Caco-2 (cell line): ENCODE results near the gene PTGDR2. TPM values are rescaled to one million over a fixed set of nuclear protein-coding genes. Genes with fewer than 3 reads are reported as not detected.

Experiments
- BruUV-seq: library from RNA; stranded (reverse); fragments of 400-500 nt; replicated peaks from 2 replicates; lab custom pipeline; 2021; lab: Mats Ljungman, UMichigan
- CTCF ChIA-PET: fragments of 300-600 bp; sonication (Branson Sonifier 250); formaldehyde crosslinking; loops from one replicate; lab custom pipeline; 2022; ENCODE audit warnings: antibody characterized with exemption; lab: Charles Lee
- POLR2A ChIA-PET: fragments of 300-600 bp; sonication (Branson Sonifier 250); formaldehyde crosslinking; loops from one replicate; lab custom pipeline; 2022; ENCODE audit warnings: antibody characterized with exemption; lab: Charles Lee
- DNase-seq, 2 experiments: peaks; one replicate each; pipeline versions ENCODE4 v3.0.0 to v3.0.0-alpha.2; 2020 to 2022
- H3K27me3 ChIP-seq: replicated peaks from 2 replicates; pipeline ENCODE4 v1.6.0; 2011; ENCODE audit warnings: low read length; ENCODE audit not compliant: control insufficient read depth, insufficient read depth
- H3K36me3 ChIP-seq: 2 replicates; pipeline ENCODE4 v1.5.1; 2011; ENCODE audit warnings: low read length; ENCODE audit not compliant: control insufficient read depth, insufficient read depth
- H3K4me1 ChIP-seq: fragments of 250-450 bp; sonication (Bioruptor Pico); 2 replicates; pipeline ENCODE4 v1.5.1; 2020; ENCODE audit warnings: mild to moderate bottlenecking
- H3K4me3 ChIP-seq: 2 replicates; pipeline ENCODE4 v1.5.1; 2011; ENCODE audit warnings: low read depth, mild to moderate bottlenecking, control low read depth, low read length
- H3K9me3 ChIP-seq: fragments of 250-450 bp; sonication (Bioruptor Pico); 2 replicates; pipeline ENCODE4 v1.5.1; 2020; ENCODE audit warnings: mild to moderate bottlenecking, moderate library complexity
- H3K27ac Mint-ChIP-seq: one replicate; pipeline ENCODE4 v1.8.0; 2022; ENCODE audit warnings: mixed read lengths; ENCODE audit not compliant: unreplicated experiment
- H3K27me3 Mint-ChIP-seq: one replicate; pipeline ENCODE4 v1.8.0; 2022; ENCODE audit warnings: mixed read lengths; ENCODE audit not compliant: insufficient read depth, unreplicated experiment
- H3K36me3 Mint-ChIP-seq: one replicate; pipeline ENCODE4 v1.8.0; 2022; ENCODE audit warnings: mild to moderate bottlenecking, mixed read lengths; ENCODE audit not compliant: insufficient read depth, unreplicated experiment
- H3K4me1 Mint-ChIP-seq: one replicate; pipeline ENCODE4 v1.8.0; 2022; ENCODE audit warnings: low read depth, mixed read lengths; ENCODE audit not compliant: unreplicated experiment
- H3K4me3 Mint-ChIP-seq: one replicate; pipeline ENCODE4 v1.8.0; 2022; ENCODE audit warnings: mild to moderate bottlenecking, moderate library complexity, mixed read lengths; ENCODE audit not compliant: unreplicated experiment
- H3K9me3 Mint-ChIP-seq: one replicate; pipeline ENCODE4 v1.8.0; 2022; ENCODE audit warnings: mixed read lengths; ENCODE audit not compliant: unreplicated experiment
- intact Hi-C: fragments of 100-400 bp; cut with micrococcal nuclease; formaldehyde crosslinking; loops from one replicate; pipeline ENCODE4 v1.10.0; 2022; ENCODE audit not compliant: unreplicated experiment
- total RNA-seq: library from RNA; stranded (reverse); gene quantifications from 2 replicates; pipeline ENCODE4 v1.2.3, GENCODE V29; 2022
- TF ChIP-seq, protein P1 (sequence below), 2 experiments: fragments of 200-600 bp in 1 of 2; IDR thresholded peaks; 1 replicate in 1 of 2; 2 replicates in 1 of 2; pipeline versions ENCODE4 v1.5.1 to v1.8.0; 2011 to 2022; ENCODE audit warnings: antibody characterized with exemption in 1 of 2, control low read depth in 1 of 2, inconsistent platforms in 1 of 2, low read depth in 1 of 2, low read length in 1 of 2, mild to moderate bottlenecking in 1 of 2, moderate library complexity in 1 of 2; ENCODE audit not compliant: insufficient read depth in 1 of 2, severe bottlenecking in 1 of 2, unreplicated experiment in 1 of 2

PTGDR2 gene
- total RNA-seq, 1 experiment from 2014 or later: 0.09 TPM

DNA sequence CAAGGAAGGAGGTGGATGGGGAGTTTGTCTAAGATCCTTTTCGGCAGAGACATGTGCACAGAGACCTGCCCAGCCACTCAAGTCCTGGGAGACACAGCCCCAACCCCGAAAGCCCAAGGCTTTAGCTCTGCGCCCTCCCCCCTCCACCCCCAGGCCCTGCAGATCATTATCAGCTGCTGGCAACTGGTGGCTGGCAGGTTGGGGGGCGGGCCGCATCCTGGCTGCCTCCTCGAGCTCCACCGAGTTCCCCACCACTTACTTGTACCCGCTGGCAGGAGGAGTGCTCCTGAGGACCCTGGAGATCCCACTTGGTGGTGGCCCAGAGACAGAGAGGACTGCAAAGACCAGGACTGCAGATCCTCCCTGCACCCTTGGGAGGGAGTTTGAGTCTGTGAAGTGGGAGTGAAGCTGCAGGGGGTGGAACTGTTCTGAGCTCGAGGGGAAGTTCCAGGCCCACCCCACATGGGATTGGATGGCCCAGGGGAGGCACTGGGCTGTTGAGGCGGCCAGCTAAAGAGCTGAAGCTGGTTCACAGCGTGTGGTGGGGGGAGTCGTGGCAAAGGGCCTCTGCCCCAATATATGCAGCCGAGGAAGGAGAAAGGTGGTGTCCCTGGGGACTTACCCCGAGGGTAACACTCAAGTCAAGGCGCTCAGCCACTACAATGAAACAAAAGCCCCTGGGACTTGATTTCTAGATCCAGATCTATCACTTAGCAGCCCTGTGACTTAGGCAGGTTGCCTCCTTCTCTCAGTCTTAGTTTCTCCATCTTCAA lies 33.7 kb downstream of the PTGDR2 start:
- H3K27ac Mint-ChIP-seq: no peak overlapping the region
- Histone ChIP-seq H3K36me3 (no peaks in the 10 kb centered on the region), H3K4me3 (no peak overlapping the region), H3K4me1 (no peaks in the 10 kb centered on the region), H3K27me3 (no peaks in the 10 kb centered on the region), H3K9me3 (peaks cover 4% of the 10 kb centered on the region)
- POLR2A ChIA-PET: no interaction called here
- BruUV-seq: no TSS peak
- CTCF ChIA-PET: interaction anchor here (1.1 kb wide), 2 partner anchors 9 to 47 kb away, joined by 3 to 4 read pairs; no protein-coding TSS in a partner anchor
- H3K9me3 Mint-ChIP-seq: no peaks in the 10 kb centered on the region
- no peak overlapping the region for H3K4me3 Mint-ChIP-seq
- no peak for DNase-seq
- H3K27me3 Mint-ChIP-seq: no peaks in the 10 kb centered on the region
- no peaks in the 10 kb centered on the region for H3K36me3 Mint-ChIP-seq
- TF ChIP-seq, protein P1, sequence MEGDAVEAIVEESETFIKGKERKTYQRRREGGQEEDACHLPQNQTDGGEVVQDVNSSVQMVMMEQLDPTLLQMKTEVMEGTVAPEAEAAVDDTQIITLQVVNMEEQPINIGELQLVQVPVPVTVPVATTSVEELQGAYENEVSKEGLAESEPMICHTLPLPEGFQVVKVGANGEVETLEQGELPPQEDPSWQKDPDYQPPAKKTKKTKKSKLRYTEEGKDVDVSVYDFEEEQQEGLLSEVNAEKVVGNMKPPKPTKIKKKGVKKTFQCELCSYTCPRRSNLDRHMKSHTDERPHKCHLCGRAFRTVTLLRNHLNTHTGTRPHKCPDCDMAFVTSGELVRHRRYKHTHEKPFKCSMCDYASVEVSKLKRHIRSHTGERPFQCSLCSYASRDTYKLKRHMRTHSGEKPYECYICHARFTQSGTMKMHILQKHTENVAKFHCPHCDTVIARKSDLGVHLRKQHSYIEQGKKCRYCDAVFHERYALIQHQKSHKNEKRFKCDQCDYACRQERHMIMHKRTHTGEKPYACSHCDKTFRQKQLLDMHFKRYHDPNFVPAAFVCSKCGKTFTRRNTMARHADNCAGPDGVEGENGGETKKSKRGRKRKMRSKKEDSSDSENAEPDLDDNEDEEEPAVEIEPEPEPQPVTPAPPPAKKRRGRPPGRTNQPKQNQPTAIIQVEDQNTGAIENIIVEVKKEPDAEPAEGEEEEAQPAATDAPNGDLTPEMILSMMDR (IDR thresholded peaks at IDR 0.05; ENCODE audit: insufficient read depth in 1 of 2, low read depth in 1 of 2, low read length in 1 of 2, severe bottlenecking in 1 of 2, unreplicated experiment in 1 of 2): no peak
- intact Hi-C loops: no loop called here
- H3K4me1 Mint-ChIP-seq: no peaks in the 10 kb centered on the region

DNA sequence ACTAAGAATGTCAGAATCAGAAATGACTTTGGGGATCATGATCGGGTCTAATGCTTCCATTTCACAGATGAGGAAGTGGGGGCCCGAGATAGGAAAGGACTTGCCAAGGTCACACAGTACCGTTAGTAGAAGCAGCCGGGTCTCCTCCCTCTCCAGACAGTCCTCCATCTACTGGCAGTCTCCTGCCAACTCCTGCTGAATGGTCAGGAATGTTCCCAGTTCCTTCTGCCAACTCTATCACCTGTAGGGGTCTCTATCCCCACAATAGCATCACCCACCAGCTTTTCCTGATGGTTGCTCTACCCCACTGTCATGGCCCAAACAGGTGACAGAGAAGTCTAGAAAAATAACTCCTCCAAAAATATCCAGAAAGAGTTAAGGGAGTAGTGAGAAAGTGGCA lies 37.7 kb downstream of the PTGDR2 start:
- Histone ChIP-seq H3K27me3 (no peaks in the 10 kb centered on the region), H3K36me3 (no peaks in the 10 kb centered on the region), H3K4me3 (no peak overlapping the region), H3K9me3 (peaks cover 12% of the 10 kb centered on the region), H3K4me1 (no peaks in the 10 kb centered on the region)
- no peaks in the 10 kb centered on the region for H3K36me3 Mint-ChIP-seq
- H3K9me3 Mint-ChIP-seq: no peaks in the 10 kb centered on the region
- no peak overlapping the region for H3K4me3 Mint-ChIP-seq
- H3K4me1 Mint-ChIP-seq: no peaks in the 10 kb centered on the region
- no peak for DNase-seq
- H3K27ac Mint-ChIP-seq: no peak overlapping the region
- POLR2A ChIA-PET: no interaction called here
- no peaks in the 10 kb centered on the region for H3K27me3 Mint-ChIP-seq
- no TSS peak for BruUV-seq
- CTCF ChIA-PET: no interaction called here
- intact Hi-C loops: no loop called here
- TF ChIP-seq, protein P1 (IDR thresholded peaks at IDR 0.05; ENCODE audit: insufficient read depth in 1 of 2, low read depth in 1 of 2, low read length in 1 of 2, severe bottlenecking in 1 of 2, unreplicated experiment in 1 of 2): no peak

DNA sequence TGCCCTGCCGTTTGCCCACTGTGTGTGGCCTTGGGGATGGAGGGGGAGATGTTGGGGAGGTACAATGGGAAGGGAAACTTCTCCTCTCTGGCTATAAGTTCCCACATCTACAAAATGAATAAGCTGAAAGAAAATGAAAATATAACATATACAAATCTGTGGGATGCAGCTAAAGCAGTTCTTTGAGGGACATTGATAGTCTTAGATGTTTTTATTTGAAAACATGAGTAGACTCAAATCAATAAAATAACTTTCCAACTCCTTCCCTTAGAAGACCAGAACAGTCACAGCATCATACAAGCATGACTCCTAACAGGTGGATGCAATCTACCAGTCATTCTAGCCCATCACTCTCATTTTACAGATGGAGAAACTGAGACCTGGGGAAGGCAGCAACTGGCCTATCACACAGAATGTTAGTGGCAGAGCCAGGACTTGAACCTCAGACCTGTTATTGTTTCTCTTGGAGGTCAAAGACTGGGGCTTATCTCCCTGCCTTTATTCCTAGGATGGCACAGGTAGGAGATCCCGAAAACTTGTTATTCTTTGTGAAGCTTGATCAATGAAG lies 39.1 kb downstream of the PTGDR2 start:
- Mint-ChIP-seq H3K27ac (no peak overlapping the region), H3K4me1 (no peaks in the 10 kb centered on the region), H3K4me3 (no peak overlapping the region), H3K36me3 (no peaks in the 10 kb centered on the region), H3K9me3 (no peaks in the 10 kb centered on the region), H3K27me3 (no peaks in the 10 kb centered on the region)
- no TSS peak for BruUV-seq
- H3K36me3 ChIP-seq: no peaks in the 10 kb centered on the region
- ChIA-PET CTCF (no interaction called here), POLR2A (no interaction called here)
- H3K27me3 ChIP-seq: no peaks in the 10 kb centered on the region
- peaks cover 12% of the 10 kb centered on the region for H3K9me3 ChIP-seq
- H3K4me1 ChIP-seq: no peaks in the 10 kb centered on the region
- no peak for DNase-seq
- H3K4me3 ChIP-seq: no peak overlapping the region
- intact Hi-C loops: no loop called here
- TF ChIP-seq, protein P1 (IDR thresholded peaks at IDR 0.05; ENCODE audit: insufficient read depth in 1 of 2, low read depth in 1 of 2, low read length in 1 of 2, severe bottlenecking in 1 of 2, unreplicated experiment in 1 of 2): no peak
